ENCODE measurements around the gene LRRC74A. TPM values are rescaled to one million over a fixed set of nuclear protein-coding genes. Genes with fewer than 3 reads are reported as not detected.

LRRC74A gene
- total and polyA plus RNA-seq, 8 donors: 0.07 TPM; not detected in 7

- ATAC-seq (peak; percentile 86 to 96 (median 96)), FAIRE-seq (no peak), DNase-seq (peak in 5 of 6 donors; percentile 45 to 74 (median 64))
- Histone ChIP-seq H3K4me3 (no peak overlapping the region), H3K4me1 (no peaks in the 10 kb centered on the region), H3K36me3 (no peaks in the 10 kb centered on the region), H3K9me3 (no peaks in the 10 kb centered on the region), H3K27me3 (no peaks in the 10 kb centered on the region), H3K27ac (no peak overlapping the region)
- 56 to 57% methylated on average over 3 of the region's 3 CpGs for WGBS, 2 donors
- intact Hi-C loops (cut with DNase I): loop anchor here in 1 of 3 donors (5.0 kb wide), 1 partner anchor 196 kb away; no protein-coding TSS in a partner anchor
- TF ChIP-seq, protein P1, sequence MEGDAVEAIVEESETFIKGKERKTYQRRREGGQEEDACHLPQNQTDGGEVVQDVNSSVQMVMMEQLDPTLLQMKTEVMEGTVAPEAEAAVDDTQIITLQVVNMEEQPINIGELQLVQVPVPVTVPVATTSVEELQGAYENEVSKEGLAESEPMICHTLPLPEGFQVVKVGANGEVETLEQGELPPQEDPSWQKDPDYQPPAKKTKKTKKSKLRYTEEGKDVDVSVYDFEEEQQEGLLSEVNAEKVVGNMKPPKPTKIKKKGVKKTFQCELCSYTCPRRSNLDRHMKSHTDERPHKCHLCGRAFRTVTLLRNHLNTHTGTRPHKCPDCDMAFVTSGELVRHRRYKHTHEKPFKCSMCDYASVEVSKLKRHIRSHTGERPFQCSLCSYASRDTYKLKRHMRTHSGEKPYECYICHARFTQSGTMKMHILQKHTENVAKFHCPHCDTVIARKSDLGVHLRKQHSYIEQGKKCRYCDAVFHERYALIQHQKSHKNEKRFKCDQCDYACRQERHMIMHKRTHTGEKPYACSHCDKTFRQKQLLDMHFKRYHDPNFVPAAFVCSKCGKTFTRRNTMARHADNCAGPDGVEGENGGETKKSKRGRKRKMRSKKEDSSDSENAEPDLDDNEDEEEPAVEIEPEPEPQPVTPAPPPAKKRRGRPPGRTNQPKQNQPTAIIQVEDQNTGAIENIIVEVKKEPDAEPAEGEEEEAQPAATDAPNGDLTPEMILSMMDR (IDR thresholded peaks at IDR 0.05): peak; percentile 69 to 90 (median 84)
Observed at GRCh38 chr14:76876076-76876475, 49.9 kb downstream of the LRRC74A start.

GRCh38 chr14:76877871-76878270 is 51.7 kb downstream of the LRRC74A start:
- TF ChIP-seq, protein P1 (IDR thresholded peaks at IDR 0.05): no peak
- intact Hi-C loops (cut with DNase I): loop anchor here in 1 of 3 donors (5.0 kb wide), 1 partner anchor 194 kb away; no protein-coding TSS in a partner anchor
- no peaks in the 10 kb centered on the region for H3K36me3 ChIP-seq
- H3K9me3 ChIP-seq: no peaks in the 10 kb centered on the region
- DNase-seq (no peak), ATAC-seq (no peak), FAIRE-seq (no peak)
- H3K4me3 ChIP-seq: no peak overlapping the region
- no peaks in the 10 kb centered on the region for H3K4me1 ChIP-seq
- 87 to 89% methylated on average over 5 of the region's 5 CpGs for WGBS, 2 donors
- no peak overlapping the region for H3K27ac ChIP-seq
- no peaks in the 10 kb centered on the region for H3K27me3 ChIP-seq

DNA sequence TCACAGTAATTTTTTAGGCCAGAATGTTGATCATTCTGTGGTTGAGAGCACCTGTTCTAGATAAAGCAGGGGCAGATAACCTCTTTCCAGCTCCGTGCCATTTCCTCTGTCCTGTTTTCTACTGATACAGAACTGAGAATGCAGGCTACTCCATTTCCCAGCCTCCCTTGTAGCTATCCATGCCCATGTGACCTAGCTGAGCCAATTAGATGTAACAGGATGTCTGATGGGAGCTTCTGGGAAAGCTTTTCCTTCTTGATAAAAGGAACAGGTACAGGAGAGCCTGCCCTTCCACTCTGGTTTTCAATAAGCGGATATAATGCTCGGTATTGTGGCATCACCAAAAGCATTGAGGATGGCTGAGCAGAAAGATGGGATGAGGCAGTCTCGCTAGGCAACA is 54.2 kb downstream of the LRRC74A start:
- FAIRE-seq: no peak
- TF ChIP-seq, protein P1 (IDR thresholded peaks at IDR 0.05): no peak
- no peaks in the 10 kb centered on the region for H3K9me3 ChIP-seq
- H3K27me3 ChIP-seq: no peaks in the 10 kb centered on the region
- WGBS, 2 donors: 73 to 81% methylated on average over 4 of the region's 4 CpGs
- no peak overlapping the region for H3K4me3 ChIP-seq
- intact Hi-C loops (cut with DNase I): loop anchor here in 1 of 3 donors (10.0 kb wide), 1 partner anchor 184 kb away; no protein-coding TSS in a partner anchor
- H3K4me1 ChIP-seq: no peaks in the 10 kb centered on the region
- ATAC-seq: no peak
- no peak for DNase-seq
- no peak overlapping the region for H3K27ac ChIP-seq
- no peaks in the 10 kb centered on the region for H3K36me3 ChIP-seq

GRCh38 chr14:76881348-76881747 is 55.1 kb downstream of the LRRC74A start:
- Histone ChIP-seq H3K4me3 (no peak overlapping the region), H3K27me3 (no peaks in the 10 kb centered on the region), H3K9me3 (no peaks in the 10 kb centered on the region), H3K4me1 (no peaks in the 10 kb centered on the region), H3K27ac (no peak overlapping the region), H3K36me3 (no peaks in the 10 kb centered on the region)
- FAIRE-seq (no peak), DNase-seq (no peak), ATAC-seq (no peak)
- 84% methylated on average over 6 of the region's 6 CpGs for WGBS, 2 donors
- intact Hi-C loops (cut with DNase I): loop anchor here in 1 of 3 donors (10.0 kb wide), 1 partner anchor 183 kb away; no protein-coding TSS in a partner anchor
- TF ChIP-seq, protein P1 (IDR thresholded peaks at IDR 0.05): no peak

DNA sequence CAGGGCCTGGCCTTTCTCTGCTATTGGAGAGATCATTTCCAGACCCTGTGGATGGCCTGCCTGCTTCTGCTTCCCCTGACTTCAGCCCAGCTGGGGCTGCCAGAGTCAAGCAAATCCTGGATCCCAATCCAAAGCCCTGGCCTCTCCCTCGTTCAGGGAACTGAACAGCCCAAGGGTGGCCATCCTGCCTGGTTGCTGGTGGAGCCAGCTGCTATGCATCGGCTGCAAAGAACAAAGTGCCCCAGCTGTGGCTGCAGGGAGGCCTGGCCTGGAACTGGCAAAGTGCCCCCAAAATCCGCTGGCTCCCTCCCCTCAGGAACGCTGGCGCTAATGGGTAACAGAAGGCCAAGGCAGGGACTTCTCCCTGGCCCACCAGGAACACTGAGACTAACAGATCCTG is 56.4 kb downstream of the LRRC74A start:
- TF ChIP-seq, protein P1 (IDR thresholded peaks at IDR 0.05): no peak
- H3K27ac ChIP-seq: no peak overlapping the region
- no peak overlapping the region for H3K4me3 ChIP-seq
- DNase-seq (no peak), ATAC-seq (no peak), FAIRE-seq (no peak)
- no peaks in the 10 kb centered on the region for H3K36me3 ChIP-seq
- no peaks in the 10 kb centered on the region for H3K4me1 ChIP-seq
- intact Hi-C loops (cut with DNase I): loop anchor here in 1 of 3 donors (10.0 kb wide), 1 partner anchor 182 kb away; no protein-coding TSS in a partner anchor
- no peaks in the 10 kb centered on the region for H3K9me3 ChIP-seq
- no peaks in the 10 kb centered on the region for H3K27me3 ChIP-seq
- WGBS, 2 donors: 69 to 75% methylated on average over 5 of the region's 5 CpGs

All from pancreas (tissue), 10 donors.